Epithelial cell of proximal tubule (primary cell): ENCODE results near the gene PTK7. TPM values are rescaled to one million over a fixed set of nuclear protein-coding genes. Genes with fewer than 3 reads are reported as not detected.

Experiments
- DNase-seq: peaks from one replicate; pipeline ENCODE4 v3.0.0-alpha.2; 2011; ENCODE audit warnings: low read depth
- H3K4me3 ChIP-seq: 2 replicates; pipeline ENCODE4 v1.5.1; 2011; ENCODE audit warnings: low read depth, mild to moderate bottlenecking, low read length
- total RNA-seq: library from RNA; depleted of rRNA; stranded (reverse); fragments of >200 nt; gene quantifications from 2 replicates; pipeline ENCODE4 v1.2.3, GENCODE V29; 2015
- TF ChIP-seq, protein P1 (sequence below): conservative IDR thresholded peaks from 2 replicates; pipeline ENCODE4 v1.5.1; 2012; ENCODE audit warnings: low read depth, mild to moderate bottlenecking, low read length

PTK7 gene
- total RNA-seq, 1 donor from 2014 or later, result 91.2 TPM

DNA sequence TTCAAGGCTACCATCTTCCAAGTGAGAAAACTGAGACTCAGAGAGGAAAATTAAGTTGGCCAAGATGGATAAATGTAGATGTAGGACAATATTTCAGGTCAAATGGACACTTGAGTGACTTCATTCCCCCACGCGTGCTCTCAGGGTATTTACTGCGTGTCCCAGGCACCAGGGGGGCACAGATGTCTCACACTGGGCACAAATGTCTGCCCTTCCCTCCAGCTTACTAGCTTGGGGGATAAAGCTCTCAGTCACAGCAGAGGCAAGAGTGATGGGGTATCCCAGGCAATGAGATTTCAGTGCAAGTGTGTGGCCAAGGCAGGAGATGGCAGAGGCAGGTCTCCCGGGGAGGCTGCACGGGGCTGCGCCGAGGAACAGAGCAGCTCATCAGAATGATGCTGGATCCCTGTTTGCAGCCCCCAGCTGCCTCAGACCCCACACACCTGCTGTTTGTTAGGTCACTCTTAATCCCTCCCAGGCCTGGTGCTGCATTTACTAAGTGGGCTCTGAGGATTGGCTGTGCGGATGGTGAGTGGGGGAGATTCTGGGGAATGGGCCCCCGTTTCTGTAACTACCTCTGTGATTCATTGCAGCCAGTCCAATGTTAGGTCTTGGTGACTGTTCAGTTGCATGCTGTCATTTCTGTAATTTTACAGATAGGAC is 44.1 kb downstream of the PTK7 start:
- DNase-seq, result no peak
- TF ChIP-seq, protein P1, sequence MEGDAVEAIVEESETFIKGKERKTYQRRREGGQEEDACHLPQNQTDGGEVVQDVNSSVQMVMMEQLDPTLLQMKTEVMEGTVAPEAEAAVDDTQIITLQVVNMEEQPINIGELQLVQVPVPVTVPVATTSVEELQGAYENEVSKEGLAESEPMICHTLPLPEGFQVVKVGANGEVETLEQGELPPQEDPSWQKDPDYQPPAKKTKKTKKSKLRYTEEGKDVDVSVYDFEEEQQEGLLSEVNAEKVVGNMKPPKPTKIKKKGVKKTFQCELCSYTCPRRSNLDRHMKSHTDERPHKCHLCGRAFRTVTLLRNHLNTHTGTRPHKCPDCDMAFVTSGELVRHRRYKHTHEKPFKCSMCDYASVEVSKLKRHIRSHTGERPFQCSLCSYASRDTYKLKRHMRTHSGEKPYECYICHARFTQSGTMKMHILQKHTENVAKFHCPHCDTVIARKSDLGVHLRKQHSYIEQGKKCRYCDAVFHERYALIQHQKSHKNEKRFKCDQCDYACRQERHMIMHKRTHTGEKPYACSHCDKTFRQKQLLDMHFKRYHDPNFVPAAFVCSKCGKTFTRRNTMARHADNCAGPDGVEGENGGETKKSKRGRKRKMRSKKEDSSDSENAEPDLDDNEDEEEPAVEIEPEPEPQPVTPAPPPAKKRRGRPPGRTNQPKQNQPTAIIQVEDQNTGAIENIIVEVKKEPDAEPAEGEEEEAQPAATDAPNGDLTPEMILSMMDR, result no peak
- H3K4me3 ChIP-seq, result no peak overlapping the region

DNA sequence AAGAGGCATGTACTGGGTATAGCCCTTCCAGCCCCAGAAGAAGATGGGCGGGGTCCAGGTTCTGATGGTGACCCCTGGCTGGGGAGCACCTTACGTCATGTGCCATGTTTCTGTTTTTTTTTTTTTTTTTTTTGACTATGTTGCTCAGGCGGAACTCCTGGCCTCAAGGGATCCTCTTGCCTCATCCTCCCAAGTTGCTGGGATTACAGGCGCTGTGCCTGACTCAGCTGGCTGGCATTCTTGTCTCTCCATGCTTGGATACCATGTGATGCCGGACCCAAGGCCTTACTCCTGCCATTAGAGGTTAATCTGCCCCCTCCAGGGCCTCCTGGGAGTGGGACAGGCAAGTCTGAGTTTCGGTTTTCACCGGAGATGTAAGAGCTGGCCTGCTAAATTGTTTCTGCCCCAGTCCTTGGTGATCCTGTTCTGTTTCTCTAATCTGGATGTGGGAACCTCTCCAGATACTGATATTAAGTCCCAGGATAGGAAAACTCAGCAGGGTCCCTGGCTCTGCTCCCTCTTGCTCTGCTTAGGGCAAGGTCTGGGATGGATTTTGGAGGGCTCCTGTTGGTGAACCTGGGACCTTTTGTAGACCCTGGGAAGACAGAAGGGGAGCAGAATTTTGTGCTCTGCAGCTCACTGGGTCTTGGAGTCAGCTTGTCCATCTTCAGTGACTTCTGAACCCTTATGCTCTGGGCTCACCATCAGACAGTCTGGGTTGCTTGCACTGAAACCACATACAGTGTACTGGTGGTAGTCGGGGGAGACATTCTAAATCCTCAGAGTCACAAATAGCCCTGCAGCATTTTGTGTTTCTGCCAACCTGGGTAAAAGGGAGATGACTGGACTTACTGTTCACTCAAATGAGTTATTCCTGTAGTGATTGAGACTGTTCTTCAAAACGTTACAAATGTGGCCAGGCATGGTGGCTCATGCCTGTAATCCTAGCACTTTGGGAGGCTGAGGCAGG is 45.1 kb downstream of the PTK7 start:
- peak overlapping the region; percentile 4 for H3K4me3 ChIP-seq
- DNase-seq, result peak; percentile 90
- TF ChIP-seq, protein P1, result peak; percentile 35

DNA sequence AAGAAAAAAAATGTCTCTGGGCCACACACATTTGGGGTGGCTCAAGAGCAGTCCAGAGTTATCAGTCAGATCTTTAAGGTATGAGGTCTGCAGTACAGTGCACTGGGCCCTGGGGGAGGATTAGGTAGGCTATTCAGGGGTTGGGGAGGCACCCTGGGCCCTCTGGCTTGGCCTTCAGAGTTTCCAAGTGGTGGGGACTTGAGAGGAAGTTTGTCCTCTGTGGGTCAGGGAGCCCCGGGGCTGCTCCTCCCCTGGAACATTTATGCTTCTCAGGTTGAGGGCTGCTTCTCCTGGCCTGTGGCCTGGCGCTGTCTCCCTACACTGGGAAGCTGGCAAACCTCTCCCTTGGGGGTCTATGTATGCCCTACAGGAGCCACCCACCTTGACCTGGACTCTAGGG is 46.0 kb downstream of the PTK7 start:
- DNase-seq, result no peak
- no peak overlapping the region for H3K4me3 ChIP-seq
- TF ChIP-seq, protein P1, result no peak

DNA sequence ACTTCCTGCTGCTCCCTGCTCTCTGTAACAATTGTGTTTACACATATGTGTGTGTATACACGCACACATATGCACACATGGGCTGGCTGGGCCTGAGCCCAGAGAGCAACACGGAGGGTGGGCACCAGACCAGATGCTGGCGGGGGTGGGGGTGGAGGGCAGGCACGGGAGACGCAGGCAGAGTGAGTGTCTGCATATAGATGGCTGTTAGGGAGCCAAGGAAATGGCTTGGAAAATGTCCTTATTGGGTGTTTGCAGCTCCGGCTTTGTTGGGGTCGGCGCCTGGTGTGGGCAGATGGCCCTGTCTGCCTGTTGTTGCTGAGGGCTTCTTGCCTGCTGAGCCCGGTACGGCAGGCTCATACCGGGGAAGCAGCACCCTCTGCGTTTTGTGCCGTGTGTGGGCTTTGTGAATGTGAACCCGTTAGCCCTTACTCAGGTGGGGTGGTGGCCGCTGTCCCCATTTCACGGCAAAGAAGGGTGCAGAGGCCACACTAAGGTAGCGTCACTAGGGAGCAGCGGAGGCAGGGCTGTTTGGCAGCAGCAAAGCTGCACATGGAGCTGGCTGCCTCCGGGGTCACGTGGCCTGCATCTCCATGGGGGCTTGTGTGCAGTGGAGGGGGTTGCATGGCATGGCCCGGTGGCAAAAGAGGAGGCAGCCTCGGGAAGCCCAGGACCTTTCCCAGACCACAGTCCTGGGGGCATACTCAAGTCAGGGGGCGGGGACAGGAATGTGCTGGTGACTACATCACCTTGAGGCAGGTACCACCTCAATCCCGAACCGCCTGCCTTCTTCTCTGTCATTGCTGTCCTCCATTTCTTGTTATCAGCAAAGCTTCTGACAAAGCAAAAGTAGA is 47.6 kb downstream of the PTK7 start:
- DNase-seq, result no peak
- TF ChIP-seq, protein P1, result no peak
- H3K4me3 ChIP-seq, result no peak overlapping the region

DNA sequence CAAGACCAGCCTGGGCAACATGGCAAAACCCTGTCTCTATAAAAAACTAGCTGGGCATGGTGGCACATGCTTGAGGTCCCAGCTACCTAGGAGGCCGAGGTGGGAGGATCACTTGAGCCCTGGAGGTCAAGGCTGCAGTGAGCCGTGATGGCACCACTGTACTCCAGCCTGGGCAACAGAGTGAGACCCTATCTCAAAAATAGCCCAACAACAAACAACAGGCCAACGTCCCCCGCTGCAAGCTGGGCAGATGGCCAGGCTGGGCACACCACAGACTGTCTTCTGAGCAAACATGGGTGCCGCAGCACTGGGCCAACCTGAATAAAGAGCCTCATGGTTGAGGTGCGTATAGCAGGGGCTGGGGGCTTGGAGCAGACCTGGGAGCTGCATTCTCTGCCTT is 48.4 kb downstream of the PTK7 start:
- H3K4me3 ChIP-seq, result no peak overlapping the region
- DNase-seq, result no peak
- TF ChIP-seq, protein P1, result no peak

DNA sequence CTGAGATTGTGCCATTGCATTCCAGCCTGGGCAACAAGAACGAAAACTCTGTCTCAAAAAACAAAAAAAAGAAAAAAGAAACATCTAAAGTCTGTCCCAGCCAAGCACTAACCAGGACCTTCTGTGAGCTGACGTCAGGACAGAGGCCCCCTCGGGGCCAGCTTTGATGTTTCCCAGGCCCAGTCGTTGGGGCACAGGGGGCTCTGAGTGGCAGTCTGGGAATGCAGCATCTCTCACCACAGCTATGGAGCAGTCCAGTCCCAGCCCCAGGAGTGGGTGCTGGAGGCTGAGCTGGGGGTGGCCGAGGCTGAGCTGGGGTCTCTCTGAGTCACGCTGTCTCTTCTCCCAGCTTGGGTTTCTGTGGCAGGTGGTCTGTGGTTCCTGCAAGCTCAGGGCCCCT is 49.0 kb downstream of the PTK7 start:
- TF ChIP-seq, protein P1, result no peak
- no peak overlapping the region for H3K4me3 ChIP-seq
- DNase-seq, result no peak
